NCI-H748 (cell line): ENCODE data around the gene TMEM79.
A peak's percentile ranks its signal among the peaks of the same experiment; 100 is the strongest.

ENCODE experiments used
- DNase-seq: peaks from one replicate; lab custom pipeline; 2025; ENCODE audit not compliant: unreplicated experiment; lab: John Stamatoyannopoulos, UW

Gene TMEM79

GRCh38 chr1:156262461-156263287 is 21.5 kb upstream of the TMEM79 start:
- DNase-seq, result no peak

GRCh38 chr1:156263288-156263655 is 20.9 kb upstream of the TMEM79 start:
- DNase-seq, result no peak

GRCh38 chr1:156266051-156266450 is 18.1 kb upstream of the TMEM79 start:
- DNase-seq, result no peak

- no peak for DNase-seq
Measured at GRCh38 chr1:156268336-156268735, 15.8 kb upstream of the TMEM79 start.

DNA sequence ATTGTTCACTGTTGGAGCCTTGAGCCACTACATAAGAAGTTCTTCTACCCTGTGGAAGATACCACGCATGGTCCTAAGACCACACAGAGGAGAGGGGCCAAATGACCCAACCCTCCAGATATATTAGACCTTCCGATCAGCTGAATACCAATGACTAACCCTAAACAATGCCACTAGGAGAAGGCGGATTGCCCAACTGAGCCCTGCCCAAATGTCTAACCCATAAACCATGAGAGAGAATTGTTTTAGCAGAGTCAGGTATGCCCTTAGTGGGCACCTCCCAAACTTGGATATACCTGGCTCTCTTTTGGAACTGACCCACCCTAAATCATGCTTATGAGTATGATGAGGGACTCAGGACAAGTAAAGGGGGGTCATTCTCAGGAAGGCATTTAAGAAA is 13.8 kb upstream of the TMEM79 start:
- no peak for DNase-seq

GRCh38 chr1:156276532-156276931 is 7.6 kb upstream of the TMEM79 start:
- DNase-seq, result no peak

DNA sequence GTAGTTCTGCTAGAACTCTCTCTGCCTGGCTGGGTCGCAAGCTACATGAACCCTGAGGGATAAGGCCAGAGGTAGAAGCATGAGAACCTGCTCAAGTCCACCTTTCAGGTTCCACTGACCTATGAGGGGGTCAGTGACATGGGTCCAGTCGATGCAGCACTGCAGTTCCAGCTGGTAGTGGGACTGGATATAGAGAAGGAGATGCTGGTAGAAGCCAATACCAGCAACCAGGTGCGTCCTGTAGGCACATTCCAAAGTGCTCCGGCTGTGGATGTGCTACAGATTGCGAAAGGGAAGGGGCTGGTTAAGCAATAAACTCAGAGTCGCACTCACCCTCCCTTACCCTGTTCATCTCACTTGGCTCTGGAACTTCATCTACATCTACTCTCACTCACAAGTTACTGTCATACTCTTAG is 7.2 kb upstream of the TMEM79 start:
- no peak for DNase-seq

- DNase-seq, result no peak
Measured at GRCh38 chr1:156279837-156280236, 4.3 kb upstream of the TMEM79 start.

GRCh38 chr1:156281281-156281680 is 2.8 kb upstream of the TMEM79 start:
- no peak for DNase-seq

DNA sequence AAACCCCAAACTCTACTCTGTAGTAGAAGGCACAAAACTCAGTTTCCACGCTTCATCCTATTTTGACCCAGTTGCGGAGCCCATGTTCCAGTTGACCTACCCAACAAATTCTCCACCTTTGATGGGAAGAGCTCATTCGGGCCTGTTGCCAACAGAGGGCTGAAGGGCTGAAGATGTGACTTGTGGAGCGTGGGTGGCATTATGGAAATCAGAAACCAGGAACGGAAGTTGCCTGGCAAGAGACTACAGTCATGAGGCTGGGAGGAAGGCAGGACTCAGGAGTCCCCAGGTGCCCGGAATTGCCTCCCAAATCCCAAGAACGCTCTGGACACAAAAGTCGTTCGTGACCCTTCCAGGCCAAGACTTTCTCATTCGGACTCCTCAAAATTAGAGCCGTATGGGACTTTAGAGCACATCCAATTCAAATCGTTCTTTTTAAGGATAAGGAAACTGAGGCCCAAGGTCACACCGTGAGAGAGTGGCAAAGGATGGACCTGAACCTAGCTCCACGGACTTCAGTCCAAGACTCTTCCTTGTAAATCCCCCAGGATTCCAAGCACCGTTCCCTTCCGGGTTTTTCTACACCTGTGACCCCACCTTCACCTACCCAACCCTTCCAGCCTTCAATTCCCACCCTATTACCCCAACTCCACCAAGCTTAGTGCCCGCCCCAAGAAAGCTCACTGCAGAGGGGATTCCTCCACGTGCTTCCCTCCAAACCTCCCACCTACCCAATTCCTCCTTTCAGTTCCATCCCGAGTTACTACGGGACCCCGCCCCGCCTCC is 2.2 kb upstream of the TMEM79 start:
- DNase-seq, result peak; percentile 55

- DNase-seq, result peak; percentile 99
Measured at GRCh38 chr1:156282479-156283222, 1.5 kb upstream of the TMEM79 start, which contains the start of gene SMG5. Gene SMG5 (minus strand): TSS chr1:156282825. CDS start chr1:156282680, 145 bp downstream.

- DNase-seq, result no peak
Measured at GRCh38 chr1:156283521-156283920, 604 bp upstream of the TMEM79 start.

DNA sequence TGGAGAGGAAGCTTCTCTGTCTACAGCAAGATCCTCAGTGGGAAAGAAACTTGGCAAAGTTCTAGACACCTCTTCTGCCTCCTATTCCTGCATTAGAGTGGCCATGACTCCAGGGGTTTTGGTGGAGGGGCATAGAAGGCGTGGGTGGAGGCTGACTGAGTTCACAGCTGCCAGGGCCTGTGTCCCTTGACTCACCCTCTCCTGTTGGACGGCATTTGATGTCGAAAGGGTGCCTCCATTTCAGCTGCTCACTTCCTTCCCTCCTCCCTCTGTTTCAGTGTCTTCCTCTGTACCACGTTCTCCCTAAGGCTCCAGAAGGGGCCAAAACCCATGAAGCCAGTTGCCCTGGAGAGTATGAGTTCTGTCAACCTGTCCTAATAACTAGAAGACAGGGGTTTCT is 632 bp downstream of the TMEM79 start:
- DNase-seq, result no peak

- no peak for DNase-seq
Measured at GRCh38 chr1:156285437-156285836, 1.3 kb downstream of the TMEM79 start.

DNA sequence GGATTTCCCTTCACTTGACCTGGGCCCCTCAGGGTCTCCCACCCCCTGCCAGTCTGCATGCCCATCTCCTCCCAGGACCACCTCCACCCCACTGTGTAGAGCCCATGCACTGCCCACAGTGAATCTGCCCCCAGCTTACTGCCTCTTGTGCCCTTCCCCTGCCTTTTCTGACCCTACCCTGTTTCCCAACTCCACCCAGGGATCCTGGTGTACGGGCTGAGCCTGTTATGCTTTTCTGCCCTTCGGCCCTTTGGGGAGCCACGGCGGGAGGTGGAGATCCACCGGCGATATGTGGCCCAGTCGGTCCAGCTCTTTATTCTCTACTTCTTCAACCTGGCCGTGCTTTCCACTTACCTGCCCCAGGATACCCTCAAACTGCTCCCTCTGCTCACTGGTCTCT is 1.9 kb downstream of the TMEM79 start:
- DNase-seq, result no peak

GRCh38 chr1:156289857-156290256 is 5.7 kb downstream of the TMEM79 start:
- DNase-seq, result no peak

DNA sequence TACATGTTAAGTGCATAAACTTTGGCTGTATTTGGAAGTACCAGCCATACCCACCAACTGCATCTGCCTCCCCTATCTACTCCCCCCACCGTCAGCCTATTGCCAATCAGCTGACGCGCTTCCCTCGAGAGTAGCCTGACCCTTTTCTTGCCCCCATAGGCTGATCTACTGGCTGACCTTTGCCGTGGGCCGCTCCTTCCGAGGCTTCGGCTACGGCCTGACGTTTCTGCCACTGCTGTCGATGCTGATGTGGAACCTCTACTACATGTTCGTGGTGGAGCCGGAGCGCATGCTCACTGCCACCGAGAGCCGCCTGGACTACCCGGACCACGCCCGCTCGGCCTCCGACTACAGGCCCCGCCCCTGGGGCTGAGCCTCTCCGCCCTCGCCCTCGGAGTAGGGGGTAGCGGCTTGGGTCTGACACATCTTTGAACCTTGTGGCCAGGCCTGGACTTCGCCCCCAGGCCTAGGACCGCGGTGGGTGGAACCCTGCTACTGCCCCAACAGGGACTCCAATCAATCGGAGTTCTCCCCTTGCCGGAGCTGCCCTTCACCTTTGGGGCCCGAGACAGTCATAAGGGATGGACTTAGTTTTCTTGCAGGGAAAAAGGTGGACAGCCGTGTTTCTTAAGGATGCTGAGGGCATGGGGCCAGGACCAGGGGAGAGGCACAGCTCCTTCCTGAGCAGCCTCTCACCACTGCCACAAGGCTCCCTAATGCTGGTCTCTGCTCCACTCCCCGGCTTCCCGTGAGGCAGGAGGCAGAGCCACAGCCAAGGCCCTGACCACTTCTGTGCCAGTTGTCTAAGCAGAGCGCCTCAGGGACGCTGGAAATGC is 7.3 kb downstream of the TMEM79 start:
- peak; percentile 89 for DNase-seq

- DNase-seq, result no peak
Measured at GRCh38 chr1:156293098-156293434, 8.9 kb downstream of the TMEM79 start.

- no peak for DNase-seq
Measured at GRCh38 chr1:156293895-156294294, 9.8 kb downstream of the TMEM79 start.

DNA sequence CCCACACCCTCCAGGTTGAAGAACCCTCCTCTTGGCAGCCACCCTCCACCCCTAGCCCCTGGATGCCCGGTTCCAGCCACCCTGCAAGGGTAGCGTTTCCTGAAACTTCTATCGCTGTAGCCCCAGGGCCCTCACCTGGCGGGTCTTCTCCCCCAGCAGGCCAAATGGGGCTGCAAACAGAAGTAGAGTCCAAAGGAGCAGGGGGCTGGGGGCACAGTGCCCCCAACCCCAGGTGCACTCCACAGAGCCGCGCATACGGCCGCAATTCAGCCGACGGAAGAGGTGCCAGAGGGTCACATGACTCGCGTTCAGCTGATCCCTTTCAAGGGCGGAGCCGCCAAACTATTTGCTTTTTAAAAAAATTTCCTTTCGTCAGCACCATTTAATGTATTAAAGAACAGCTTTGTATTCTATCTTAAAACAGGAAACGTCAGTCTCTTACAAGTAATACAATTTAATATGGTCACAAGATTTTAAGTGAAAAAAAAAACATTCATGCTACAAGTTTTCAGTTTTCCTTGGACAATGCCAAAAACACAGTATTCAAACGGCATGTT is 11.3 kb downstream of the TMEM79 start, which contains the start of gene GLMP:
Gene GLMP (minus strand): TSS at position 289 of the 557 bp plus-strand sequence. CDS start 34 bp downstream, at position 255.
- peak; percentile 51 for DNase-seq
